ENCODE measurements around the gene USP43.
A peak's percentile ranks its signal among the peaks of the same experiment; 100 is the strongest.

The USP43 gene

GRCh38 chr17:9714801-9715200, 69.5 kb downstream of the USP43 start:
- DNase-seq, result no peak

- no peak for DNase-seq
These were observed 70.2 kb downstream of the USP43 start for GRCh38 chr17:9715503-9716016.

GRCh38 chr17:9725575-9725974, 80.3 kb downstream of the USP43 start:
- no peak for DNase-seq

DNA sequence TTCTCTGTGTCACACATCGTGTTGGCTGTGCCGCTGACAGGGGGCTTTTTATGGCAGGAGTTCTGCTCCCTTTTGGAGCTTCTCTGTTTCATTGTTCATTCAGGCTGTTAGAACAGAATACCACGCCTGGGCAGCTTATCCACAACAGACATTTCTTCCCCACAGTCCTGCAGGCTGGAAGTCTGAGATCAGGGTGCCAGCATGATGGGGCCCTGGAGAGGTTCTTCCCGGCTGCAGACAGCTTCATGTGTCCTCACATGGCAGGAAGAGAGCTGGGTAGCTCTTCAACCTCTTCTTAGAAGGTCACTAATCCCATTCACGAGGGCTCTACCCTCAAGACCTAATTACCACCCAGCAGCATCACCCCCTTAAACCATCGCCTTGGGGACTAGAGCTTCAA, 81.0 kb downstream of the USP43 start:
- no peak for DNase-seq

DNA sequence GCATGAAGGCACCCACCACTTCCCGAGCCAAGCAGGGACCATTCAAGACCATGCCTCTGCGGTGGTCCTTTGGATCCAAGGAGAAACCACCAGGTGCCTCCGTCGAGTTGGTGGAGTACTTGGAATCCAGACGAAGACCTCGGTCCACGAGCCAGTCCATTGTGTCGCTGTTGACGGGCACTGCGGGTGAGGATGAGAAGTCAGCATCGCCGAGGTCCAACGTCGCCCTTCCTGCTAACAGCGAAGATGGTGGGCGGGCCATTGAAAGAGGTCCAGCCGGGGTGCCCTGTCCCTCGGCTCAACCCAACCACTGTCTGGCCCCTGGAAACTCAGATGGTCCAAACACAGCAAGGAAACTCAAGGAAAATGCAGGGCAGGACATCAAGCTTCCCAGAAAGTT, 82.7 kb downstream of the USP43 start:
- DNase-seq, result no peak

DNA sequence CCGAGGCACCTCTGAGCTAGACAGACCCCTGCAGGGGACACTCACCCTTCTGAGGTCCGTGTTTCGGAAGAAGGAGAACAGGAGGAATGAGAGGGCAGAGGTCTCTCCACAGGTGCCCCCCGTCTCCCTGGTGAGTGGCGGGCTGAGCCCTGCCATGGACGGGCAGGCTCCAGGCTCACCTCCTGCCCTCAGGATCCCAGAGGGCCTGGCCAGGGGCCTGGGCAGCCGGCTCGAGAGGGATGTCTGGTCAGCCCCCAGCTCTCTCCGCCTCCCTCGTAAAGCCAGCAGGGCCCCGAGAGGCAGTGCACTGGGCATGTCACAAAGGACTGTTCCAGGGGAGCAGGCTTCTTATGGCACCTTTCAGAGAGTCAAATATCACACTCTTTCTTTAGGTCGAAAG, 83.2 kb downstream of the USP43 start:
- DNase-seq, result no peak

DNA sequence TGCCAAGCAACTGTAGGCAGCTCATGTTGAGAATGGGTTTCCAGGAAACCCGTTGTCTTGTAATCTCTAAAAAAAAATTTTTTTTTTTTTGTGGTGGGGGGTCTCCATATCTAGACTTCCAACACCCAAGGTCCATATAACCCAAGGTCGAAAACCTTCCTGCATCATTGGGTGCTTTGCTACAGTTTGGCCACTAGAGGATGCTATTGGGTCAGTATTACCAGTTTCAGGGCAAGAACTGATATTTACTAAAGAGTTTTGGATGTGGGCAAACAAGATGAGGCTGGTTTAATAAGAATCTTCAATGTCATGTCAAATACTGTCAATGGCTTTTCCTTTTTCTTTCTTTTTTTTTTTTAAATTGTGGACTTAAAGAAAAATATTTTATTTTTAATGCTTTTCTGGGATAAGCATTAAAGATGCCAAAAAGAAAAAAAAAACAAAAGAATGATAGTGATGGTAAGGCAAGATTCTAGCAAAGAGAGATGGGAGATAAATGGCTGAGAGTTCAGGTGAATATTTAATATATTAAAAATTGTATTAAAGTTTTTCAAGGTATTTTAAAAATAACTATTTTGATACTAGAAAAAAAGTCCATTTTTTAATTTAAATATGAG, 83.8 kb downstream of the USP43 start:
- DNase-seq, result peak; percentile 40

- no peak for DNase-seq
These were observed 84.6 kb downstream of the USP43 start for GRCh38 chr17:9729735-9730420.

- peak; percentile 26 for DNase-seq
These were observed 105.2 kb downstream of the USP43 start for GRCh38 chr17:9750524-9750923.

DNA sequence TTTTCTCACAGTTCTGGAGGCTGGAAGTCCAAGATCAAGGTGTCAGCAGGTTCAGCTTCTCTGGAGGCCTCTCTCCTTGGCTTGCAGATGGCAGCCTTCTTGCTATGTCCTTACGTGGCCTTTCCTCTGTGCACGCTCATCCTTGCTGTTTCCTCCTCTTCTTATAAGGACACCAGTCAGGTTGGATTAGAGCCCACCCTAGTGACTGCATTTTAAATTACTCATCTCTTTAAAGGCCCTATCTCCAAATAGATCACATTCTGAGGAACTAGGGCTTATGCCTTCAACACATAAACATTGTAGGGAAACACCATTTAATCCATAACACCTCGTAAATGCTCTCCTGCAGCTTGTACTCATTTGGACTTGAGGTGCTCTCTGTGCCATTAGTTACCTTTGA, 109.8 kb downstream of the USP43 start:
- DNase-seq, result no peak

DNA sequence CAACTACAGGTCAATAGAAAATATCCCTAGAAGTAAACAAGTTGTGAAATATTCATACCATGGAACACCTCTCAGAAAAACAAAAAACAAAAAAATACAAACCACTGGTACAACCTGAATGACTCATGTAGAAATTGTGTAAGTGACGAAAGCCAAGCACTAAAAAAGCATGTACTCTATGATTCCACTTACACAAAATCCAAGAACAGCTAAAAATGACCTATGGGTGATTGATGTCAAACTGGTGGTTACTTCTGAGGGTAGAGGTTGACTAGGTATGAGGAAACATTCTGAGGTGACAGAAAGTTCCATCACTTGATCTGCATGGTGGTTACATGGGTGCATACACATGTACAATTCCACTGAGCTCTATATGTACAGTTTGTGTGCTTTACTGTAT, 114.9 kb downstream of the USP43 start:
- no peak for DNase-seq

- no peak for DNase-seq
These were observed 118.3 kb downstream of the USP43 start for GRCh38 chr17:9763643-9764042.

DNA sequence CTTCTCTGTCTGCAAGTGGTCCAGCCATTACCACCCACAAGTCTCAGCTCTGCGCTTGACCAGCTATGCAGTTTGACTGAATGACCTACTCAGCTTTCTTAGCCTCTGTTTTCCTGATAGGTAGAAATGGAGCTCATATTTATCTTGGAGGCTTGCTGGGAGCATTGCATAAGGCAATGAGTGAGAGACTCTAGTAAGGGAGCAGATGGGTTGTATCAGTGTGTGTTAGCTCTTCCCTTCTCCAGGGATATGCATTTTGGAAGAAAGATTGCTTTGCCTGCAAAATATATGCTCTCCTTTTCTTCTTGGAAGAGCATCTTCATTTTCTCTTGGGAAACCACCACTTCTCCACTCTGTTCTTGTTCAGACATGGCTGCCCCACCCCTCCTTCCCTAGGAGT, 120.0 kb downstream of the USP43 start:
- no peak for DNase-seq

GRCh38 chr17:9766970-9767369, 121.7 kb downstream of the USP43 start:
- DNase-seq, result no peak

DNA sequence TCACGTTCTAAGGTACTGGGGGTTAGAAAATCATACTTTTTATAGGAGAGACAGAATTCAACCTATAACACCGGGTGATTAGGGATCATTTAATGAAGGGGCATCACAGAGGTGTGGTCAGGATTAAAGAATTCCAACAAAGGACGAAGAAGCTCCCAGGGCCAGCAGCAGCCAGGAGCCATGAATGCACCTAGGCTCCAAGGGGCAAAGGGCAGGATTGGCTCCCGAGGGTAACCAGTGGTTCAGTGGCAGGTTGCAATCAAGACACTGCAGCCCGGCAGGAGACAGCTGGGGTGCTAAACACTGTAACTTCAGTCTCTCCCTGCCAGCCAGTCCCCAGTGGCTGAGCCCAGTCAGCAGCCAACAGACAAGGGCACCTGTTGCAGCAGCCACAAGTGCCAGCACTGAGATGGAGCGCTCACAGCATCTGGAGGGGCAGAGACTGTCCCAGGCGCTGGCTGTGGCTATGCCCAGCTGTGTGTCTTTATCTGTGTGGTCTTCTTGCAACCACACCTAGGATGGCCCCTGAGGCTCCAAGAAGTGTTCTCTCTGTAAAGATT, 122.2 kb downstream of the USP43 start:
- DNase-seq, result no peak

GRCh38 chr17:9768381-9768934, 123.1 kb downstream of the USP43 start:
- DNase-seq, result peak; percentile 34

DNA sequence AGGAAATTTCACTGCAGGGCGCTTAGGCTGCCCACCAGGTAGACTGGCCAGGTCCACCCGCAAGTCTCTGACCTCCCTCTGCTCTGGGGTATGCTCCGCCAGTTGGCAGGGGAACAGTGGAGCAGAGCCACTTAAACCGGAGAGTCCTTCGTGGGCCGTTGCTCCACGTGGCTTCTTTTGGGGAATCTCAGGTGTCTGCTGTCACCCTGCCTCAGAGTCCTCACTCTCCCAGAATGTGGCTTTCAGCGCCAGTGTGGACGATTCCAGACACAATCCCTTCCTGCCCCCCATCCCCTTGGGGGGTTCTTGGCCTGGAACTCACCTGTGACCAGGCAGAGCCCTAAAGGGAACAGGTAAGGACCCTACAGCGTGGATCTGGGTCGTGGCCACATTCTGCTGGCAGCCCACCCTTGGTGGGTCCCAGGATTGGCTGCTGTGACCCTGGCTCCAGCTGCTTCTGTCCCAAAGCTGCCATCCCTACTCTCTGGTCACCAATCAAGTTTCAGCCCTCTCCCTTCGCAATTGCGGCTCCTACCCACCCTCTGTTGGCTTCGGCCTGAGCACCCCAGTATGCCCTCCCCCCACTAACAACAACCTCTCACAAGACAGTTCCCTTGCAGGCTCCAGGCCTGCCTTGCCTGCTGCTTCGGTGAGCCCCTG, 123.8 kb downstream of the USP43 start:
- DNase-seq, result no peak

- no peak for DNase-seq
These were observed 126.1 kb downstream of the USP43 start for GRCh38 chr17:9771465-9771864.

- no peak for DNase-seq
These were observed 127.3 kb downstream of the USP43 start for GRCh38 chr17:9772658-9773057.

- no peak for DNase-seq
These were observed 131.6 kb downstream of the USP43 start for GRCh38 chr17:9776911-9777310.
